Tibial artery (tissue), 4 donors: ENCODE results near the gene TLL2.

Experiments
- DNase-seq, 2 donors: peaks; one replicate each; pipeline ENCODE4 v3.0.0-alpha.2; 2019
- H3K27ac ChIP-seq, 2 donors: fragments of 200-600 bp; sonication (generic) in 1 of 2; 1 replicate in 1 of 2; 2 replicates in 1 of 2; pipeline ENCODE4 v1.5.1; 2018 to 2019; ENCODE audit warnings: mild to moderate bottlenecking in 1 of 2
- H3K27me3 ChIP-seq, 2 donors: fragments of 200-600 bp; sonication (generic) in 1 of 2; one replicate each; pipeline versions ENCODE4 v1.5.1 to v1.6.0; 2016 to 2019
- H3K36me3 ChIP-seq, 3 donors: fragments of 200-600 bp; sonication (generic) in 2 of 3; one replicate each; pipeline ENCODE4 v1.5.1; 2016 to 2019; ENCODE audit warnings: mild to moderate bottlenecking in 2 of 3
- H3K4me1 ChIP-seq, 4 donors: fragments of 200-600 bp; sonication (generic) in 2 of 4; 1 replicate in 3 of 4; 2 replicates in 1 of 4; pipeline ENCODE4 v1.5.1; 2016 to 2019
- H3K4me3 ChIP-seq, 2 donors: fragments of 200-600 bp; sonication (generic) in 1 of 2; 1 replicate in 1 of 2; 2 replicates in 1 of 2; pipeline ENCODE4 v1.5.1; 2018 to 2019; ENCODE audit warnings: mild to moderate bottlenecking in 2 of 2
- H3K9me3 ChIP-seq, 3 donors: fragments of 200-600 bp; sonication (generic) in 1 of 3; one replicate each; pipeline ENCODE4 v1.5.1; 2016 to 2019
- intact Hi-C: fragments of 100-400 bp; cut with DNase I; formaldehyde crosslinking; loops from one replicate; pipeline ENCODE4 v1.15.0; 2023; ENCODE audit warnings: low total_unique reads
- TF ChIP-seq, protein P1 (sequence below), 2 experiments: fragments of 200-600 bp in 1 of 2; fragments of 450-650 bp in 1 of 2; IDR thresholded peaks; one replicate each; pipeline ENCODE4 v1.5.1; 2017 to 2019; ENCODE audit warnings: antibody characterized with exemption in 2 of 2, mild to moderate bottlenecking in 1 of 2, moderate library complexity in 1 of 2

TLL2 gene

DNA sequence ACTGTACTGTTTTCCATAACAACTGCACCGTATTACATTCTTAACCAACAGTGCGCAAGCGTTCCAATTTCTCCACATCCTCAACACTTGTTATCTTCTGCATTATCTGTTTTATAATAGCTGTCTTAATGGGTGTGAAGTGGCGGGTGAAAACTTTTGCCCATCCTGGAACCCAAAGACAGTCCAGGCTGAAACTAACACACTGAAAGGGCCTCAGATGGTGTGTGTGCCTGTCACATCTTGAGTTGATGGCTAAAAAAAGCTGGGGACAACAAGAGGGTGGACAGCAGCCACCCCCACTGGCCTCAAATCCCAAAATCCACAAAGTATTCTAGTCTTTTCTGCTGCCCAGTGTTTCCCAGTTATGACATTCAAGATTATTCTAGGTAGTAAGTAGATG lies 174.3 kb downstream of the TLL2 start:
- Histone ChIP-seq H3K36me3 (no peaks in the 10 kb centered on the region), H3K9me3 (no peaks in the 10 kb centered on the region), H3K4me3 (no peak overlapping the region), H3K4me1 (no peaks in the 10 kb centered on the region), H3K27me3 (peaks cover 0 to 9% of the 10 kb centered on the region in 2 donors), H3K27ac (no peak overlapping the region)
- no peak for DNase-seq
- intact Hi-C loops: no loop called here
- TF ChIP-seq, protein P1, sequence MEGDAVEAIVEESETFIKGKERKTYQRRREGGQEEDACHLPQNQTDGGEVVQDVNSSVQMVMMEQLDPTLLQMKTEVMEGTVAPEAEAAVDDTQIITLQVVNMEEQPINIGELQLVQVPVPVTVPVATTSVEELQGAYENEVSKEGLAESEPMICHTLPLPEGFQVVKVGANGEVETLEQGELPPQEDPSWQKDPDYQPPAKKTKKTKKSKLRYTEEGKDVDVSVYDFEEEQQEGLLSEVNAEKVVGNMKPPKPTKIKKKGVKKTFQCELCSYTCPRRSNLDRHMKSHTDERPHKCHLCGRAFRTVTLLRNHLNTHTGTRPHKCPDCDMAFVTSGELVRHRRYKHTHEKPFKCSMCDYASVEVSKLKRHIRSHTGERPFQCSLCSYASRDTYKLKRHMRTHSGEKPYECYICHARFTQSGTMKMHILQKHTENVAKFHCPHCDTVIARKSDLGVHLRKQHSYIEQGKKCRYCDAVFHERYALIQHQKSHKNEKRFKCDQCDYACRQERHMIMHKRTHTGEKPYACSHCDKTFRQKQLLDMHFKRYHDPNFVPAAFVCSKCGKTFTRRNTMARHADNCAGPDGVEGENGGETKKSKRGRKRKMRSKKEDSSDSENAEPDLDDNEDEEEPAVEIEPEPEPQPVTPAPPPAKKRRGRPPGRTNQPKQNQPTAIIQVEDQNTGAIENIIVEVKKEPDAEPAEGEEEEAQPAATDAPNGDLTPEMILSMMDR (IDR thresholded peaks at IDR 0.05): no peak

DNA sequence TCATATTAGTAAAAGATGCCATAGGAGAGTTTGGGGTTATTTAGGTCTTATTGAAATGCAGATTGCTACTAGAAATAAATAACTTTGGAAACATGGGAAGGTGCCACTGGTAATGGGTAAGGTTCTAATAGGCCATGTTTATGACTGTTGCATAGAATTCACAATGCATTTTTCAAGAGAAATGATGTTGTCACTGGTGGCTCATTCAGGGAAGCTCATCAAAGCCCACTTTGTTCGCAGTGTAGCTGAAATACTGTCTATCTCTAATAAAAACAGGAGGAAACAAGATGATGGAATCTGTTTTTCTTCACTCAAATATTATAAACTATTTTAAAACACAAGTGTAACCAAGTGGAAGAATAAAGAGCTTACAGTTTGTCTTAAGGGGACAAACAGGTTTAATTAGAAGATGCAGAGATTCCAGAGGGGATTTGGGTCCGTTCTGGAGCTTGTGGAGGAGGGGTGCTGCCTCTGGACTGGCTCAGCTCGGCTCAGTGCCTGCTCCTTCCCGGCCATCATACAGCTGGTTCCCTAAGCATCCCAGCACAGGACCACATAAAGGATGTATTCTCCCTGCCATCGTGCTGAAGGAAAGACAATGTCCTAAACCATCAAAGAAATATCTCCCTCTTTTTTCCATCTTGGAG lies 175.3 kb downstream of the TLL2 start:
- TF ChIP-seq, protein P1 (IDR thresholded peaks at IDR 0.05): no peak
- no peak for DNase-seq
- H3K9me3 ChIP-seq: no peaks in the 10 kb centered on the region
- no peak overlapping the region for H3K27ac ChIP-seq
- no peaks in the 10 kb centered on the region for H3K36me3 ChIP-seq
- H3K4me3 ChIP-seq: no peak overlapping the region
- H3K4me1 ChIP-seq: no peaks in the 10 kb centered on the region
- intact Hi-C loops: no loop called here
- peaks cover 0 to 8% of the 10 kb centered on the region in 2 donors for H3K27me3 ChIP-seq

DNA sequence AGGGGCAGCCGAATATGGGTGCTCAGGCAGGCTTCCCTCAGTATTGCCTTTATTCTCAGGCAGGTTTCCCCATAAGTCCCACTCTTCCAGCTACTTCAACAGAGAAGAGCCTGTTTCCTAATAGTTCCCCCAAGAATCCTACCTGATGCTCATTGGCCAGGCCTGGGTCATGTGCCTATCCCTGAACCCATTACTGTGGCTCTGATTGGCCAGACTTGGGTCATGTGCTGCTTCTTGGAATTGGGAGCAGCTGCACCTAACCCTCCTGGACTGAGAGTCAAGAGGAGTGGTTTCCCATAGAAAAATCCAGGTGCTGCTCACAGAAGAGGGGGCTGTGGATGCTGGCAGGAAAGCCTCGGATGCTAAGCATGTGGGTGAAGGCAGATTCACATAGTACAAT lies 176.6 kb downstream of the TLL2 start:
- DNase-seq: no peak

DNA sequence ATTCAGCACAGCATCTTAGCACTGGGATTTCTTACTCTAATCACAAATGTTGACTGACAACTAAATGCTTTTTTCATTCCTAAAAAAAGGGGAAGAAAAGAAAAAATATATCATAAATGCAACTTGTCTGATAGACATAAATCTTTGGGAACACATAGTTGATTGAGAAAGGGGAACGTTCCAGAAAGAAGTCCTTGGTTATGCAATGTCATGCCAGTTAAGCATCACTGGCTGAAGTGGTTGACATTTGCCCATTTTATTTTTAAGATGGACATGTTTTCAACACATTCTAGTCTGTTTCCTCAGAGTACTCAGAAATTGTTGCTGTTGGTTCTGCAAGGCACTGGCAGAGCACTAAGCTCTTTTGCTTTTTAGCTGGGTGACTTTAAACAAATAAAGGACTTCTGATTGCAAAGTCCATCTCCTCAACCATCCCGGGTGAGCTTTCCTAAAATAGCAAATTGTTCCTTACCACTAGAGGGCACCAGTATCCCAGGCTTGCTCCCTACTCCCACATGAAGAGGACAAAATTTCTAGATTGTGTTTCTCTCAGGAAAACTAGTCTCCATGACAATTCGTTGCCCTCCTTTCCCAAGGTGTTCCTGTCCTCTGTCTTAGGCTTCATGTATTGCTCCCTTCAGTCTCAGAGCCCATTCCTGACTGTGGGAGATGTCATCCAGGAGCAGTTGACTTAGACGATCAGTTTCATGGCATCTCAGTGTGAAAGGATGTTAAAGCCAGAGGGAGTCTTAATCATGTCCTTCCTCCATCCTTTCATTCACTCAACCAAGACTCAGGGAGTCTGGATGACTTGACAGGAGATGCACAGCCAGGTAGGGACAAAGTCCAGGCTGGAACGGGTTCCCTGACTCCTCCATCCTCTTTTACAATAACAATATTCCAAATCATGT lies 178.9 kb downstream of the TLL2 start:
- H3K36me3 ChIP-seq: no peaks in the 10 kb centered on the region
- H3K27ac ChIP-seq: no peak overlapping the region
- TF ChIP-seq, protein P1 (IDR thresholded peaks at IDR 0.05): peak; percentile 44 to 63
- no peaks in the 10 kb centered on the region for H3K4me1 ChIP-seq
- H3K4me3 ChIP-seq: no peak overlapping the region
- intact Hi-C loops: no loop called here
- no peaks in the 10 kb centered on the region for H3K9me3 ChIP-seq
- DNase-seq: no peak
- peaks cover 0 to 17% of the 10 kb centered on the region in 2 donors for H3K27me3 ChIP-seq

More for the DNA sequence above, 176.6 kb downstream of the TLL2 start:
- H3K27me3 ChIP-seq: peaks cover 0 to 8% of the 10 kb centered on the region in 2 donors
- H3K27ac ChIP-seq: no peak overlapping the region
- H3K9me3 ChIP-seq: no peaks in the 10 kb centered on the region
- H3K4me3 ChIP-seq: no peak overlapping the region
- no peaks in the 10 kb centered on the region for H3K4me1 ChIP-seq
- H3K36me3 ChIP-seq: no peaks in the 10 kb centered on the region
- TF ChIP-seq, protein P1 (IDR thresholded peaks at IDR 0.05): no peak
- intact Hi-C loops: no loop called here

DNA sequence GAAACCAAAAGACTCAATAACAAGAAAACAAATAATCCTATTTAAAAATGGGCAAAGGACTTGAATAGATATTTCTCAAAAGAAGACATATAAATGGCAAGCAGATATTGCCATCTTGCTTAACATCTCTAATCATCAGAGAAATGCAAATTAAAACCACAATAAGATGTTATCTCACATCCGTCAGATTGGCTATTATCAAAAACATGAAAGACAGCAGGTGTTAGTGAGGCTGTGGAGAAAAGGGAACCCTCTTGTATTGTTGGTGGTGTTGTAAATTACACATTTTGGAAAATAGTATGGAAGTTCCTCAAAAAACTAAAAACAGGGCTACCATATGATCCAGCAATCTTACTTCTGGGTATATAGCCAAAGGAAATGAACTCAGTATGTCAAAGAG lies 180.6 kb downstream of the TLL2 start:
- Histone ChIP-seq H3K36me3 (no peaks in the 10 kb centered on the region), H3K27me3 (peaks cover 0 to 17% of the 10 kb centered on the region in 2 donors), H3K27ac (no peak overlapping the region), H3K9me3 (no peaks in the 10 kb centered on the region), H3K4me1 (no peaks in the 10 kb centered on the region), H3K4me3 (no peak overlapping the region)
- TF ChIP-seq, protein P1 (IDR thresholded peaks at IDR 0.05): no peak
- intact Hi-C loops: no loop called here
- DNase-seq: no peak
